Measurements from ENCODE around the gene ZC3H14.

- TF ChIP-seq, protein P1, sequence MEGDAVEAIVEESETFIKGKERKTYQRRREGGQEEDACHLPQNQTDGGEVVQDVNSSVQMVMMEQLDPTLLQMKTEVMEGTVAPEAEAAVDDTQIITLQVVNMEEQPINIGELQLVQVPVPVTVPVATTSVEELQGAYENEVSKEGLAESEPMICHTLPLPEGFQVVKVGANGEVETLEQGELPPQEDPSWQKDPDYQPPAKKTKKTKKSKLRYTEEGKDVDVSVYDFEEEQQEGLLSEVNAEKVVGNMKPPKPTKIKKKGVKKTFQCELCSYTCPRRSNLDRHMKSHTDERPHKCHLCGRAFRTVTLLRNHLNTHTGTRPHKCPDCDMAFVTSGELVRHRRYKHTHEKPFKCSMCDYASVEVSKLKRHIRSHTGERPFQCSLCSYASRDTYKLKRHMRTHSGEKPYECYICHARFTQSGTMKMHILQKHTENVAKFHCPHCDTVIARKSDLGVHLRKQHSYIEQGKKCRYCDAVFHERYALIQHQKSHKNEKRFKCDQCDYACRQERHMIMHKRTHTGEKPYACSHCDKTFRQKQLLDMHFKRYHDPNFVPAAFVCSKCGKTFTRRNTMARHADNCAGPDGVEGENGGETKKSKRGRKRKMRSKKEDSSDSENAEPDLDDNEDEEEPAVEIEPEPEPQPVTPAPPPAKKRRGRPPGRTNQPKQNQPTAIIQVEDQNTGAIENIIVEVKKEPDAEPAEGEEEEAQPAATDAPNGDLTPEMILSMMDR (IDR thresholded peaks at IDR 0.05): no peak
- TF ChIP-seq POLR2A (IDR thresholded peaks at IDR 0.05): no peak
These were observed 53.9 kb downstream of the ZC3H14 start for GRCh38 chr14:88616697-88617096.
